ENCODE measurements around the gene MICALL2.

MICALL2 gene

GRCh38 chr7:1455241-1455939 is 3.9 kb downstream of the MICALL2 start:
- Histone ChIP-seq H3K27me3 (ENCODE audit: low read length) (no peaks in the 10 kb centered on the region), H3F3A (ENCODE audit: insufficient read depth) (no peaks in the 10 kb centered on the region), H3K9me3 (ENCODE audit: insufficient read depth, low read length) (no peaks in the 10 kb centered on the region), H3K36me3 (ENCODE audit: low read length) (no peaks in the 10 kb centered on the region), H3K4me3 (ENCODE audit: insufficient read depth, low read length, poor library complexity, severe bottlenecking) (no peak overlapping the region), H3K27ac (ENCODE audit: low read depth, low read length) (no peak overlapping the region), H3K9me2 (replicated peaks; ENCODE audit: insufficient read depth, low read length) (no peaks in the 10 kb centered on the region), H3K79me2 (ENCODE audit: insufficient read depth, low read length) (no peaks in the 10 kb centered on the region), H4K20me1 (ENCODE audit: low read depth, low read length) (no peaks in the 10 kb centered on the region; the same call in 1 of the 2 replicates), H3K9ac (ENCODE audit: low read length) (no peak overlapping the region), H3K4me2 (ENCODE audit: low read depth, low read length, poor library complexity, severe bottlenecking) (no peak overlapping the region), H2AFZ (ENCODE audit: low read depth, low read length, severe bottlenecking) (no peak overlapping the region)
- no peak for TF ChIP-seq EZH2phosphoT487 (conservative IDR thresholded peaks at IDR 0.05; ENCODE audit: low read length)
- no peak for TF ChIP-seq CTCF (IDR thresholded peaks at IDR 0.05; ENCODE audit: insufficient read depth, low read length, poor library complexity, severe bottlenecking)

- no peaks in the 10 kb centered on the region for H3K79me2 ChIP-seq (ENCODE audit: insufficient read depth, low read length)
- no peak overlapping the region for H3K4me3 ChIP-seq (ENCODE audit: insufficient read depth, low read length, poor library complexity, severe bottlenecking)
- no peaks in the 10 kb centered on the region for H3K36me3 ChIP-seq (ENCODE audit: low read length)
- H4K20me1 ChIP-seq (ENCODE audit: low read depth, low read length) = no peaks in the 10 kb centered on the region; the same call in 1 of the 2 replicates
- no peak overlapping the region for H3K27ac ChIP-seq (ENCODE audit: low read depth, low read length)
- H3K4me2 ChIP-seq (ENCODE audit: low read depth, low read length, poor library complexity, severe bottlenecking) = no peak overlapping the region
- TF ChIP-seq EZH2phosphoT487 (conservative IDR thresholded peaks at IDR 0.05; ENCODE audit: low read length) (no peak), CTCF (IDR thresholded peaks at IDR 0.05; ENCODE audit: insufficient read depth, low read length, poor library complexity, severe bottlenecking) (no peak)
- H2AFZ ChIP-seq (ENCODE audit: low read depth, low read length, severe bottlenecking) = no peak overlapping the region
- no peaks in the 10 kb centered on the region for H3F3A ChIP-seq (ENCODE audit: insufficient read depth)
- no peaks in the 10 kb centered on the region for H3K9me2 ChIP-seq (replicated peaks; ENCODE audit: insufficient read depth, low read length)
- no peaks in the 10 kb centered on the region for H3K27me3 ChIP-seq (ENCODE audit: low read length)
- H3K9ac ChIP-seq (ENCODE audit: low read length) = no peak overlapping the region
- H3K9me3 ChIP-seq (ENCODE audit: insufficient read depth, low read length) = no peaks in the 10 kb centered on the region
Observed at GRCh38 chr7:1454542-1454941, 4.7 kb downstream of the MICALL2 start.

- Histone ChIP-seq H3K9ac (ENCODE audit: low read length) (no peak overlapping the region), H3K9me3 (ENCODE audit: insufficient read depth, low read length) (no peaks in the 10 kb centered on the region), H3K4me2 (ENCODE audit: low read depth, low read length, poor library complexity, severe bottlenecking) (no peak overlapping the region), H3K27ac (ENCODE audit: low read depth, low read length) (no peak overlapping the region), H3K4me3 (ENCODE audit: insufficient read depth, low read length, poor library complexity, severe bottlenecking) (no peak overlapping the region), H4K20me1 (ENCODE audit: low read depth, low read length) (no peaks in the 10 kb centered on the region; the same call in 1 of the 2 replicates), H3K79me2 (ENCODE audit: insufficient read depth, low read length) (no peaks in the 10 kb centered on the region), H3F3A (ENCODE audit: insufficient read depth) (no peaks in the 10 kb centered on the region), H3K36me3 (ENCODE audit: low read length) (no peaks in the 10 kb centered on the region), H3K27me3 (ENCODE audit: low read length) (no peaks in the 10 kb centered on the region), H2AFZ (ENCODE audit: low read depth, low read length, severe bottlenecking) (no peak overlapping the region), H3K9me2 (replicated peaks; ENCODE audit: insufficient read depth, low read length) (no peaks in the 10 kb centered on the region)
- TF ChIP-seq CTCF (IDR thresholded peaks at IDR 0.05; ENCODE audit: insufficient read depth, low read length, poor library complexity, severe bottlenecking) (no peak), EZH2phosphoT487 (conservative IDR thresholded peaks at IDR 0.05; ENCODE audit: low read length) (no peak)
Observed at GRCh38 chr7:1452205-1452604, 7.1 kb downstream of the MICALL2 start.
